Measurements from ENCODE around the gene MRPL58.

The MRPL58 gene

GRCh38 chr17:74975943-74976342 lies 36.5 kb upstream of the MRPL58 start:
- Histone ChIP-seq H3K36me3 (no peaks in the 10 kb centered on the region), H3K9me3 (no peaks in the 10 kb centered on the region), H3K27me3 (peaks cover 0 to 26% of the 10 kb centered on the region in 2 donors), H3K4me1 (peaks cover 0 to 21% (median 17%) of the 10 kb centered on the region in 4 donors), H3K27ac (no peak overlapping the region), H3K4me3 (no peak overlapping the region)
- intact Hi-C loops (cut with DNase I; ENCODE audit: low total_unique reads): no loop called here
- DNase-seq: no peak
- TF ChIP-seq CTCF (IDR thresholded peaks at IDR 0.05): no peak

GRCh38 chr17:74977802-74978201 lies 34.7 kb upstream of the MRPL58 start:
- no peak for DNase-seq
- Histone ChIP-seq H3K27ac (no peak overlapping the region), H3K9me3 (no peaks in the 10 kb centered on the region), H3K4me3 (no peak overlapping the region), H3K36me3 (no peaks in the 10 kb centered on the region), H3K27me3 (peaks cover 0 to 8% of the 10 kb centered on the region in 2 donors), H3K4me1 (peaks cover 0 to 18% (median 12%) of the 10 kb centered on the region in 4 donors)
- TF ChIP-seq CTCF (IDR thresholded peaks at IDR 0.05): no peak
- intact Hi-C loops (cut with DNase I; ENCODE audit: low total_unique reads): no loop called here

- no peak overlapping the region for H3K27ac ChIP-seq
- H3K27me3 ChIP-seq: peaks cover 0 to 8% of the 10 kb centered on the region in 2 donors
- peaks cover 0 to 14% (median 11%) of the 10 kb centered on the region in 4 donors for H3K4me1 ChIP-seq
- no peak for DNase-seq
- H3K36me3 ChIP-seq: no peaks in the 10 kb centered on the region
- no peak for TF ChIP-seq CTCF (IDR thresholded peaks at IDR 0.05)
- intact Hi-C loops (cut with DNase I; ENCODE audit: low total_unique reads): no loop called here
- no peaks in the 10 kb centered on the region for H3K9me3 ChIP-seq
- no peak overlapping the region for H3K4me3 ChIP-seq
Observed at GRCh38 chr17:74978240-74978639, 34.2 kb upstream of the MRPL58 start.

GRCh38 chr17:74979408-74980146 lies 32.9 kb upstream of the MRPL58 start:
- H3K27me3 ChIP-seq: peaks cover 0 to 4% of the 10 kb centered on the region in 2 donors
- H3K4me1 ChIP-seq: peaks cover 0 to 14% (median 11%) of the 10 kb centered on the region in 4 donors
- intact Hi-C loops (cut with DNase I; ENCODE audit: low total_unique reads): no loop called here
- no peak for DNase-seq
- H3K9me3 ChIP-seq: no peaks in the 10 kb centered on the region
- no peak for TF ChIP-seq CTCF (IDR thresholded peaks at IDR 0.05)
- H3K27ac ChIP-seq: no peak overlapping the region
- no peaks in the 10 kb centered on the region for H3K36me3 ChIP-seq
- no peak overlapping the region for H3K4me3 ChIP-seq

- TF ChIP-seq CTCF (IDR thresholded peaks at IDR 0.05): no peak
- intact Hi-C loops (cut with DNase I; ENCODE audit: low total_unique reads): no loop called here
Observed at GRCh38 chr17:74981318-74981978, 31.0 kb upstream of the MRPL58 start.

More at GRCh38 chr17:74981318-74981978, 31.0 kb upstream of the MRPL58 start:
- peaks cover 0 to 14% (median 11%) of the 10 kb centered on the region in 4 donors for H3K4me1 ChIP-seq
- H3K27me3 ChIP-seq: no peaks in the 10 kb centered on the region
- no peaks in the 10 kb centered on the region for H3K9me3 ChIP-seq
- no peaks in the 10 kb centered on the region for H3K36me3 ChIP-seq
- H3K27ac ChIP-seq: peak overlapping the region; percentile 89 to 91
- H3K4me3 ChIP-seq: peak overlapping the region; percentile 55 to 57
- DNase-seq: no peak
